Measurements from ENCODE around the gene DNAJC21. TPM values are rescaled to one million over a fixed set of nuclear protein-coding genes. Genes with fewer than 3 reads are reported as not detected.
"Not testable (repeated sequence)": the region's sequence is repeated elsewhere in the genome, so short reads cannot be mapped to it uniquely, and the experiment has no call there.

DNAJC21 gene
- total RNA-seq, 1 donor from 2014 or later, result 55.5 TPM

DNA sequence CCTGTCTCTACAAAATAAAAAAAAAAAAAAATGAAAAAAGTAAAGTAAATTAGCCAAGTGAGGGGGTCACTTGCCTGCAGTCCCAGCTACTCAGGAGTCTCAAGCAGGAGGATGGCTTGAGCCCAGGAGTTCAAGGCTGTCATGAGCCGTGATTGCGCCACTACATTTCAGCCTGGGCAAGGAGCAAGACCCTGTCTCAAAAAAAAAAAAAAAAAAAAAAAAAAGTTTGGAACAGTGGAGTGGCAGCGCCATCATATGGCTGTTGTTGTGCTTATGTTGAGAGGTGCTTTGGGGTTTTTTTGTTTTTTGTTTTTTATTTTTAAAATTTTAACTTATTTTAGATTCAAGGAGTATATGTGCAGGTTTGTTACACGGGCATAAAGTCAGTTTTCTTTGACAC, 10.3 kb upstream of the DNAJC21 start:
- intact Hi-C loops (cut with micrococcal nuclease), result no loop called here
- Histone ChIP-seq H3K9me3 (replicated peaks) (no peaks in the 10 kb centered on the region), H3K36me3 (peaks cover 43% of the 10 kb centered on the region), H3K27me3 (ENCODE audit: low read depth) (no peaks in the 10 kb centered on the region), H3K4me3 (no peak overlapping the region), H3K27ac (replicated peaks) (no peak overlapping the region), H3K4me1 (peaks cover 42% of the 10 kb centered on the region)
- no peak for TF ChIP-seq CTCF (IDR thresholded peaks at IDR 0.05; ENCODE audit: borderline replicate concordance)
- no peak for DNase-seq

GRCh38 chr5:34923256-34923655, 6.1 kb upstream of the DNAJC21 start:
- intact Hi-C loops (cut with micrococcal nuclease); H3K9me3 ChIP-seq (replicated peaks); DNase-seq; H3K4me3 ChIP-seq; H3K27me3 ChIP-seq (ENCODE audit: low read depth); H3K27ac ChIP-seq (replicated peaks); H3K4me1 ChIP-seq: not testable (repeated sequence)
- peaks cover 72% of the 10 kb centered on the region for H3K36me3 ChIP-seq

DNA sequence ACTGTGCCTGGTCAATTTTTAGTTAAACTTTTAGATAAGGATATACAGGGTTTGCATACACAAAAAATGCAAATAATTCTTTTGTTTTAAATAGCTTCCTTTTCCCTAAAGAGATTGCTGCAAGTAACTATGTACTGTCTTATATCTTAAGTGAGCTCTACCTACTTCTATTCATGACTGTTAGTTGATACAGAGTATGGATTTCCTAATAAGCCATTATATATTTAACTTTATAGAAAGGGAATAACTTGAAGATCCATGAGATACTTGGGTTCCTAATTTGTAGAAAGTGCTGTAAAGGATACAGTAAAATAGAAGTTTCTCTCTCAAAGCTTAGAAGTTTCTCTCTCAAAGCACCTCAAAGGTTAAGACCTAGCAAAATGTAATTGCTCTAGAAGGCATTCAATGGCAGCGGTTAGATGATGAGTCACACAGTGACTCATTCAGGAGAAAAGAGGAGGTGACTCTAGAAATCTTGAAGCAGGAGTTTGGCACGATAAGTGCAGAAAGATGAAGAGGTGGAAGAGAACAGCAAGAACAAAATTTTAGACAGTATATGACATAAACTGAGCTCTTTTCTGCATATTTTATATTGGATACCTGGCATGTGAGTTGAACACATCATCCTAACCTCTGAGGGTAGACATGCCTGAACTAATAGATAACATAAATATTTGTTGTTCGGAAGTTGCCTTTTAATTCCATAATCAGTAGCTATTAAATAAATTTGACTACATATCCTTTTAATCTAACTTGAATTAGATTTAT, 5.5 kb upstream of the DNAJC21 start:
- Histone ChIP-seq H3K4me1 (peaks cover 10% of the 10 kb centered on the region), H3K36me3 (peaks cover 72% of the 10 kb centered on the region), H3K9me3 (replicated peaks) (no peaks in the 10 kb centered on the region), H3K27ac (replicated peaks) (no peak overlapping the region), H3K27me3 (ENCODE audit: low read depth) (no peaks in the 10 kb centered on the region), H3K4me3 (no peak overlapping the region)
- intact Hi-C loops (cut with micrococcal nuclease), result no loop called here
- no peak for TF ChIP-seq CTCF (IDR thresholded peaks at IDR 0.05; ENCODE audit: borderline replicate concordance)
- no peak for DNase-seq

- DNase-seq, result no peak
- Histone ChIP-seq H3K27ac (replicated peaks) (no peak overlapping the region), H3K9me3 (replicated peaks) (no peaks in the 10 kb centered on the region), H3K4me3 (no peak overlapping the region), H3K36me3 (peaks cover 72% of the 10 kb centered on the region), H3K27me3 (ENCODE audit: low read depth) (no peaks in the 10 kb centered on the region), H3K4me1 (peaks cover 12% of the 10 kb centered on the region)
- intact Hi-C loops (cut with micrococcal nuclease), result no loop called here
- no peak for TF ChIP-seq CTCF (IDR thresholded peaks at IDR 0.05; ENCODE audit: borderline replicate concordance)
Observed at GRCh38 chr5:34924462-34924765, 4.9 kb upstream of the DNAJC21 start.

GRCh38 chr5:34926318-34926888, 3.0 kb upstream of the DNAJC21 start:
- TF ChIP-seq CTCF (IDR thresholded peaks at IDR 0.05; ENCODE audit: borderline replicate concordance), result no peak
- no peak for DNase-seq
- Histone ChIP-seq H3K36me3 (peaks cover 56% of the 10 kb centered on the region), H3K4me3 (no peak overlapping the region), H3K9me3 (replicated peaks) (no peaks in the 10 kb centered on the region), H3K4me1 (peaks cover 28% of the 10 kb centered on the region), H3K27me3 (ENCODE audit: low read depth) (no peaks in the 10 kb centered on the region), H3K27ac (replicated peaks) (no peak overlapping the region)
- intact Hi-C loops (cut with micrococcal nuclease), result no loop called here

GRCh38 chr5:34927785-34928184, 1.6 kb upstream of the DNAJC21 start:
- H3K27me3 ChIP-seq (ENCODE audit: low read depth), result no peaks in the 10 kb centered on the region
- DNase-seq, result no peak
- H3K36me3 ChIP-seq, result peaks cover 42% of the 10 kb centered on the region
- no peaks in the 10 kb centered on the region for H3K9me3 ChIP-seq (replicated peaks)
- H3K4me1 ChIP-seq, result peaks cover 34% of the 10 kb centered on the region
- TF ChIP-seq CTCF (IDR thresholded peaks at IDR 0.05; ENCODE audit: borderline replicate concordance), result no peak
- H3K27ac ChIP-seq (replicated peaks), result no peak overlapping the region
- intact Hi-C loops (cut with micrococcal nuclease), result no loop called here
- H3K4me3 ChIP-seq, result no peak overlapping the region

All from left ventricle myocardium inferior (tissue), 1 donor.